Bronchial epithelial cell (primary cell): ENCODE data around the gene NAA10. TPM values are rescaled to one million over a fixed set of nuclear protein-coding genes. Genes with fewer than 3 reads are reported as not detected.

Experiments used
- DNase-seq: peaks from one replicate; pipeline ENCODE4 v3.0.0-alpha.2; 2010; ENCODE audit warnings: low read depth
- FAIRE-seq: peaks from 2 replicates; lab custom pipeline; 2011; peaks lifted over from hg19 to GRCh38; lab: Jason Lieb, UNC
- H3K27me3 ChIP-seq: 2 replicates; pipeline ENCODE4 v1.5.1; 2011; ENCODE audit warnings: low read length; ENCODE audit not compliant: control insufficient read depth, insufficient read depth
- H3K36me3 ChIP-seq: 2 replicates; pipeline ENCODE4 v1.5.1; 2011; ENCODE audit warnings: low read length; ENCODE audit not compliant: control insufficient read depth, insufficient read depth
- H3K4me3 ChIP-seq: 2 replicates; pipeline ENCODE4 v1.5.1; 2011; ENCODE audit warnings: mild to moderate bottlenecking, low read depth, low read length, control low read depth
- CTCF ChIP-seq: IDR thresholded peaks from 2 replicates; pipeline ENCODE4 v1.5.1; 2011; ENCODE audit warnings: mild to moderate bottlenecking, moderate library complexity, low read length, control low read depth, inconsistent platforms; ENCODE audit not compliant: insufficient read depth, severe bottlenecking
- total RNA-seq: library from RNA; depleted of rRNA; stranded (reverse); fragments of >200 nt; gene quantifications from 2 replicates; pipeline ENCODE4 v1.2.1, GENCODE V29; 2014

Gene NAA10
- total RNA-seq, 1 donor from 2014 or later: 56.9 TPM

- no peak for FAIRE-seq
- no peak for TF ChIP-seq CTCF
- Histone ChIP-seq H3K27me3 (no peaks in the 10 kb centered on the region), H3K36me3 (peaks cover 4% of the 10 kb centered on the region), H3K4me3 (peak overlapping the region; percentile 61)
- DNase-seq: no peak
Observed at GRCh38 chrX:153934148-153934761, 582 bp downstream of the NAA10 start.

GRCh38 chrX:153933748-153934147 is 1.1 kb downstream of the NAA10 start:
- H3K4me3 ChIP-seq: peak overlapping the region; percentile 61

GRCh38 chrX:153932220-153932915 is 2.5 kb downstream of the NAA10 start:
- peaks cover 4% of the 10 kb centered on the region for H3K36me3 ChIP-seq
- FAIRE-seq (no peak), DNase-seq (no peak)
- no peak overlapping the region for H3K4me3 ChIP-seq
- no peak for TF ChIP-seq CTCF
- no peaks in the 10 kb centered on the region for H3K27me3 ChIP-seq

More at GRCh38 chrX:153933748-153934147, 1.1 kb downstream of the NAA10 start:
- DNase-seq: peak; percentile 17
- peaks cover 4% of the 10 kb centered on the region for H3K36me3 ChIP-seq
- no peak for TF ChIP-seq CTCF
- no peak for FAIRE-seq
- no peaks in the 10 kb centered on the region for H3K27me3 ChIP-seq

- FAIRE-seq: no peak
- no peak for DNase-seq
- TF ChIP-seq CTCF: no peak
Observed at GRCh38 chrX:153931748-153932147, 3.1 kb downstream of the NAA10 start.

GRCh38 chrX:153931151-153931550 is 3.7 kb downstream of the NAA10 start:
- H3K36me3 ChIP-seq: peaks cover 4% of the 10 kb centered on the region
- H3K27me3 ChIP-seq: no peaks in the 10 kb centered on the region
- TF ChIP-seq CTCF: no peak
- DNase-seq (no peak), FAIRE-seq (no peak)
- no peak overlapping the region for H3K4me3 ChIP-seq

More at GRCh38 chrX:153931748-153932147, 3.1 kb downstream of the NAA10 start:
- H3K4me3 ChIP-seq: no peak overlapping the region
- H3K36me3 ChIP-seq: peaks cover 4% of the 10 kb centered on the region
- no peaks in the 10 kb centered on the region for H3K27me3 ChIP-seq
